ENCODE results near the gene SPTSSB. TPM values are rescaled to one million over a fixed set of nuclear protein-coding genes. Genes with fewer than 3 reads are reported as not detected.

SPTSSB gene
- total and polyA plus RNA-seq, 9 of the 15 experiments (the other 6 are each of a cell fraction or from before 2014, with no cell fraction given): 0.07 TPM; not detected in 8

DNA sequence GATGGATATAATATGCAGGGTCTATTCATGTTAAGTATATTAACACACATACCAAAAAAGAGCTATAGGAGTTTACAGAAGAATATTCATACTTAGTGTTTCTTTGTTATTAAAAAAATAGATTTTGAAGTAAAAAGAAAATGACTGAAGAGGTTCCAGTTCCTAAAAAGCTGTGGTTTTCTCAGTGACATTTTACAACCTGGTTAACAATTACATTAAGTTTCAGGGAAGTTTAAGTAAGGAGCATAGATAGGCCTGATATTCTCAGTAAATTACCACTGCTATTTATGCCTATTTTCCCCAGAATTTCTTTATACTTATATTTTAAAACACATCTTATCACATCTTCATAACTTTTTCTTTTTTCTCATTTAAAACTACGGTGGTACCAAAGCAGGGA, 43.6 kb upstream of the SPTSSB start:
- Histone ChIP-seq H4K20me1 (replicated peaks; ENCODE audit: control insufficient read depth, insufficient read depth, low read length) (no peaks in the 10 kb centered on the region), H3K9me3 (replicated peaks; ENCODE audit: control insufficient read depth, insufficient read depth, low read depth, low read length) (no peaks in the 10 kb centered on the region), H3K79me2 (ENCODE audit: control insufficient read depth, insufficient read depth, low read length) (no peaks in the 10 kb centered on the region), H3K4me2 (ENCODE audit: insufficient read depth, low read length) (no peak overlapping the region), H3K36me3 (ENCODE audit: control insufficient read depth, insufficient read depth, low read length) (no peaks in the 10 kb centered on the region), H3K27me3 (ENCODE audit: control insufficient read depth in 2 of 2, insufficient read depth in 2 of 2, low read length in 2 of 2) (no peaks in the 10 kb centered on the region), H3K4me3 (no peak overlapping the region), H3K9ac (ENCODE audit: insufficient read depth in 1 of 2, low read depth in 2 of 2, low read length in 2 of 2) (no peak overlapping the region), H2AFZ (ENCODE audit: low read depth, low read length) (no peak overlapping the region), H3K27ac (ENCODE audit: extremely low read depth, low read depth, low read length) (no peak overlapping the region), H3K4me1 (replicated peaks in 1 of 2; ENCODE audit: control insufficient read depth in 2 of 2, insufficient read depth in 2 of 2, low read length in 2 of 2) (no peaks in the 10 kb centered on the region), H3K9me1 (ENCODE audit: control insufficient read depth, insufficient read depth, low read length) (no peaks in the 10 kb centered on the region)
- in situ Hi-C loops (cut with MboI): no loop called here
- POLR2A ChIA-PET: no interaction called here
- intact Hi-C loops (cut with micrococcal nuclease): no loop called here
- ATAC-seq: no peak
- no peak for DNase-seq (ENCODE audit: extremely low read depth in 1 of 4, low spot score in 3 of 4)
- TF ChIP-seq RBM14 (IDR thresholded peaks at IDR 0.05; ENCODE audit: borderline replicate concordance, insufficient read depth, low read depth, low read length): no peak
- no peak for TF ChIP-seq RBM39 (optimal IDR thresholded peaks at IDR 0.05; ENCODE audit: low read depth, low read length)
- TF ChIP-seq CREBBP (IDR thresholded peaks at IDR 0.05; ENCODE audit: low read depth, low read length): no peak
- TF ChIP-seq KAT7 (CRISPR knock-in tag; IDR thresholded peaks at IDR 0.05; ENCODE audit: borderline replicate concordance): no peak
- TF ChIP-seq E4F1 (CRISPR knock-in tag; IDR thresholded peaks at IDR 0.05; ENCODE audit: borderline replicate concordance): no peak
- TF ChIP-seq ARNT (IDR thresholded peaks at IDR 0.05): no peak
- no TSS peak for BruUV-seq (replicated peaks)
- CTCF ChIA-PET (ENCODE audit: low intra/inter-chr PET ratio): no interaction called here
- 0% methylated on average over 1 of the region's 1 CpG for WGBS (ENCODE audit: insufficient coverage, low coverage, missing lambda C conversion rate)
- no peak for FAIRE-seq
